ENCODE measurements around the gene IL13RA1.

IL13RA1 gene

DNA sequence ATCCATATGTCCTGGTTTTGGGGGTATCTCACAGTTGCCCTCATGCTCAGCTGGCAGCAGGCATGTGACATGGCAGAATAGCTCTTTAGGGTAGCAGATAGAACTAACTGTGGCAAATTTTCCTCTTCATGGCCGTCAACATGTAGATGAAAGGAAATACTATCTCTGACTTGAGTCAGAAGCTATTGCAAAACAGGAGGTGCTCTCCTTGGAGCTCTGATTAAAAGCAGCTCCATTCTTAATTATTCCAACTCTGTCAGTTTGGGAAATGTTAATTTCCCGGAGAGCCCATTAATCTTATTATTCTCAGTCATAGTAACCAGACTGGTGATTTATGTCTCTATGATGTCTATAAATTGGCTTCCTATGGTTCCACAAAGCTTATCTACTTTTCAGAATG lies 18.2 kb downstream of the IL13RA1 start:
- DNase-seq (ENCODE audit: insufficient read length, low spot score) (no peak), FAIRE-seq (no peak)
- TF ChIP-seq, protein P1, sequence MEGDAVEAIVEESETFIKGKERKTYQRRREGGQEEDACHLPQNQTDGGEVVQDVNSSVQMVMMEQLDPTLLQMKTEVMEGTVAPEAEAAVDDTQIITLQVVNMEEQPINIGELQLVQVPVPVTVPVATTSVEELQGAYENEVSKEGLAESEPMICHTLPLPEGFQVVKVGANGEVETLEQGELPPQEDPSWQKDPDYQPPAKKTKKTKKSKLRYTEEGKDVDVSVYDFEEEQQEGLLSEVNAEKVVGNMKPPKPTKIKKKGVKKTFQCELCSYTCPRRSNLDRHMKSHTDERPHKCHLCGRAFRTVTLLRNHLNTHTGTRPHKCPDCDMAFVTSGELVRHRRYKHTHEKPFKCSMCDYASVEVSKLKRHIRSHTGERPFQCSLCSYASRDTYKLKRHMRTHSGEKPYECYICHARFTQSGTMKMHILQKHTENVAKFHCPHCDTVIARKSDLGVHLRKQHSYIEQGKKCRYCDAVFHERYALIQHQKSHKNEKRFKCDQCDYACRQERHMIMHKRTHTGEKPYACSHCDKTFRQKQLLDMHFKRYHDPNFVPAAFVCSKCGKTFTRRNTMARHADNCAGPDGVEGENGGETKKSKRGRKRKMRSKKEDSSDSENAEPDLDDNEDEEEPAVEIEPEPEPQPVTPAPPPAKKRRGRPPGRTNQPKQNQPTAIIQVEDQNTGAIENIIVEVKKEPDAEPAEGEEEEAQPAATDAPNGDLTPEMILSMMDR (IDR thresholded peaks at IDR 0.05; ENCODE audit: insufficient read depth, missing control alignments): no peak

DNA sequence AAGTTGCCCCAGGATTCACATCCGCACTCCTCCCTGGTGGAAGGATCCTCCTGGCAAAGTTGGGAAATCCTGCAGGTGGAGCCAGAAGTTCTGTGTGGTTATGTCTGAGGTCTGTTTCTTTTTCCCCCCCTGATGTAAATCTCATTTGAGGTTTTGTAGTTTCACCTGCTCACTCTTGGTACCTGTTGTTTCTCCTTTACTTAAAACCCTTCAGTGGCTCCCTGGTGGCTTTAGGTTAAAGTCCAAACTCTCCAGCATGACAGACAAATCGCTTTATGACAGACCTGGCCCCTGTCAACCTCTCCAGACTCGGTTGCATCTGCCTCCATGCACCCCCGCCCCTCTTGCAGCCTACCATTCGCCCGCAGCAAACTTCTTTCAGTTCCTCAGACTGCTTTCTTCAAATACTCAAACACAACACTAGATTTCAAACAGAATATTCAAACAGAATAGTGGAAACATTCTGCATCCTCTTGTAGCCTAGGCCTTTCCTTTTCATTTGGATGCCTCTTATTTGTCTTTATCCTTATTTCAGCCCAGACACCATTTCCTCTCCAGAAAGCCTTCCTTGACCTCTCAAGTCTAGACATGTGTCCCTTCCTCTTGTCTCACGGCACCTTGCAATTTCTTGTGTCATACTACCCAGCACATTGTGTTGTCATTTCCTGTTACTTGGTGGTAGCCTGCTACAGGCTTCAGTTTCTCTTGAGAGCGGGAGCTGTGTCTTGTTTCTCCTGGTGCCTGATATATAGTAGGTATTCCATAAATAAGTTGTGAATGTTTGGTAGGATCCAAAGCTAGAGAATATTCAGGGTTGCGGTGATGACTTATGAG lies 24.8 kb downstream of the IL13RA1 start:
- TF ChIP-seq, protein P1 (IDR thresholded peaks at IDR 0.05; ENCODE audit: insufficient read depth, missing control alignments): no peak
- DNase-seq (ENCODE audit: insufficient read length, low spot score) (no peak), FAIRE-seq (no peak)

DNA sequence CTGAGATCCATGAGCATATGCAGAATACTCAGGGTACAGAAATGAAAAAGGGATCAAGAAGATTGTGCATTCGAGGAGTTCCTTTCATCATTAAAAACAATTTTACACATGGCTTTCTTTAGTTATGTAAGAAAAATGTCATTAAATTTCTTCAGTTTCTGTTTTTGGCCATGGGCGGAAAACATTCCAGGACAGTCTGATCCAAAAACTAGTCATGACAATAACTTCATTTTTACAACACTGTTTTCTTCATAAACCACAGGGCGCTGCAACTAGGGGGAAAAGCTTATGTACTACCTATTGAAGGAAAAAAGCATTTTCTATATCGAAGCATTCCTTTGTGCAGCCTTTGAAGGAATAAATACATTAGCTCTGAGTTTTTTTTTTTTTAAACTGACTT lies 28.2 kb downstream of the IL13RA1 start:
- TF ChIP-seq, protein P1 (IDR thresholded peaks at IDR 0.05; ENCODE audit: insufficient read depth, missing control alignments): no peak
- DNase-seq (ENCODE audit: insufficient read length, low spot score) (no peak), FAIRE-seq (no peak)

DNA sequence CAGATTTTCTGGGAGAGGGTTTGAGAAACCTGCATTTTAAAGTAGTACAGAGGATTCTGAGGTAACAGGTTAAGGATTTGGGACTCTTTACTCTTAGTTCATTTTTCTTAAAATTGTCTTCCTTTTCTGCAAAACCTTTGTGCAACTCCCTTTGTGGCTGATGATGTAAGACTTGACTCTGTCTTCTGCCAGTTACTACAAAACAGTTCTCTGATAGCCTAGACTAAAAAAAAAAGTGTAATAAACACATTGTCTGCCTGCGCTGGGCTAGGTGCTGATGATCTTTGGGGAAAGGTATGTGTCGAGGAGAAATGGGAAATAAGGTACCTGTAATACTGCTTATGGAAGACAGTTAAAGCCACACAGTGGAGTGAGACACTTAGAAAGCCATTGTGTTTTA lies 28.7 kb downstream of the IL13RA1 start:
- FAIRE-seq (no peak), DNase-seq (ENCODE audit: insufficient read length, low spot score) (no peak)

DNA sequence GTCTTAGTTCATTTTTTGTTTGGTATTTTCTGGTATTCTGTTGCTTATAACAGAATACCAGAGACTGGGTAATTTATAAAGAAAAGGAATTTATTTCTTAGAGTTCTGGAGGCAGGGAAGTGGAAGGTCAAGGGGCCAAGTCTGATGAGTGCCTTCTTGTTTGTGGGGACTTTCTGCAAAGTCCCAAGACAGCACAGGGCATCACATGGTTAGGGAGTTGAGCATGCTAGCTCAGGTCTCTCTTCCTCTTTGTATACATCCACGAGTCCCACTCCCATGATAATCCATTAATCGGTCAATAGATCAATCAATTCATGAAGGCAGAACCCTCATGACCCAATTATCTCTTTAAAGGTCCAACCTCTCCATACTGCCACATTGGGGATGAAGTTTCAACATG lies 31.1 kb downstream of the IL13RA1 start:
- TF ChIP-seq, protein P1 (IDR thresholded peaks at IDR 0.05; ENCODE audit: insufficient read depth, missing control alignments): no peak
- no peak for DNase-seq (ENCODE audit: insufficient read length, low spot score)
- no peak for FAIRE-seq

More for the DNA sequence above, 28.7 kb downstream of the IL13RA1 start:
- TF ChIP-seq, protein P1 (IDR thresholded peaks at IDR 0.05; ENCODE audit: insufficient read depth, missing control alignments): no peak

DNA sequence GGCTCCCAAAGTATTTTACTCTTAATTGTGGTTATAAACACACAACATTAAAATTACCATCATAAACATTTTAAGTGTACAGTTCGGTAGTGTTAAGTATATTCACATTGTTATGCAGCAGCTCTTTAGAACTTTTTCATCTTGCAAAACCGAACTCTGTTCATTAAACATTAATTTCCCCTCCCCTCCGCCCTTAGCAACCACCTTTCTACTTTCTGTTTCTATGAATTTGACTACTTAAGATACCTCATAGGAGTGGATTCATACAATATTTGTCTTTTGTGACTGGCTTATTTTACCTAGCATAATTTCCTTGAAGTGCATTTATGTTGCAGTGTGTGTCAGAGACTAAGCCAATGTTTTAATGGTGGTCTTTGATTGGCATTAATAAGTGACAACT lies 32.6 kb downstream of the IL13RA1 start:
- FAIRE-seq: no peak
- TF ChIP-seq, protein P1 (IDR thresholded peaks at IDR 0.05; ENCODE audit: insufficient read depth, missing control alignments): no peak
- DNase-seq (ENCODE audit: insufficient read length, low spot score): no peak

Measured in D721Med (cell line).